Muscle of leg (tissue), 11 donors: ENCODE data around the gene PCNX4. TPM values are rescaled to one million over a fixed set of nuclear protein-coding genes. Genes with fewer than 3 reads are reported as not detected.

Experiments
- DNase-seq: peaks from one replicate; pipeline ENCODE4 v3.0.0; 2013
- H3K27ac ChIP-seq: one replicate; pipeline ENCODE4 v1.5.1; 2013; ENCODE audit warnings: mild to moderate bottlenecking, low read length, control low read depth
- H3K27me3 ChIP-seq: one replicate; pipeline ENCODE4 v1.6.1; 2013; ENCODE audit warnings: low read length; ENCODE audit not compliant: control insufficient read depth, insufficient read depth
- H3K36me3 ChIP-seq: one replicate; pipeline ENCODE4 v1.6.1; 2013; ENCODE audit warnings: low read length; ENCODE audit not compliant: control insufficient read depth, insufficient read depth
- H3K4me1 ChIP-seq: one replicate; pipeline ENCODE4 v1.6.1; 2013; ENCODE audit warnings: low read length; ENCODE audit not compliant: control insufficient read depth, insufficient read depth
- H3K4me3 ChIP-seq: one replicate; pipeline ENCODE4 v1.5.1; 2013; ENCODE audit warnings: low read length, control low read depth
- H3K9me3 ChIP-seq: replicated peaks from 2 replicates; pipeline ENCODE4 v1.6.1; 2013; ENCODE audit warnings: low read depth, low read length; ENCODE audit not compliant: control insufficient read depth
- WGBS: methylation state at CpG from one replicate; pipeline ENCODE4 v1.1.5; 2013; ENCODE audit warnings: missing lambda C conversion rate; ENCODE audit not compliant: insufficient coverage; 5-methylcytosine and 5-hydroxymethylcytosine counted together
- polyA plus RNA-seq, 8 donors: library from polyadenylated mRNA; unstranded; fragments of 120-200 nt; gene quantifications; one replicate each; pipeline versions ENCODE4 v1.2.1 to v1.2.3, GENCODE V29; 2013; ENCODE audit warnings: inconsistent platforms in 1 of 8, low replicate concordance in 1 of 8; ENCODE audit not compliant: insufficient read length in 8 of 8, insufficient read depth in 1 of 8
- total RNA-seq: library from RNA; stranded (reverse); fragments of 120-200 nt; gene quantifications from one replicate; pipeline ENCODE4 v1.2.4, GENCODE V29; 2013

PCNX4 gene
- total and polyA plus RNA-seq, 9 donors, result 44.5 to 67.3 (median 48.8) TPM

DNA sequence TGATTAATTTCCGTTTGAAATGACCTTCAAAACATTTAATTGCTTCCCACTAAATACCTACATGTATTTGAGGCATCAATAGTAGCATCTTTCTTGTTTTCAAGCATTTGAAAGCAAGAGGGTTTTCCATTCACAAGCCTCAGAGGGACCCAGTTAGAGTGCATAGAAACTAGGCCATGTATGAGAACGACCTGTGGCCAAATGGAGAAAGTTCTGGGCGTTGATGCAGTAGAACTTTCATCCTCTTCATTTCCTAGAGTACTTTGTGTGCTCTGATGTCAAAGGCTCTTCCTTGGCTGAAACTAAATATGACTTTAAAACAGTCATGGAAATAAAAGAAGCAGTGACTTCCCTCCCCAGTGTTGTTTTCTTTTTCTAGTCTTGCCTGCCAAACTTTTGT is 74.4 kb downstream of the PCNX4 start:
- H3K27me3 ChIP-seq, result peaks cover 2% of the 10 kb centered on the region
- H3K4me3 ChIP-seq, result no peak overlapping the region
- WGBS, result no CpG with 5 or more reads among the region's 3 CpGs

DNA sequence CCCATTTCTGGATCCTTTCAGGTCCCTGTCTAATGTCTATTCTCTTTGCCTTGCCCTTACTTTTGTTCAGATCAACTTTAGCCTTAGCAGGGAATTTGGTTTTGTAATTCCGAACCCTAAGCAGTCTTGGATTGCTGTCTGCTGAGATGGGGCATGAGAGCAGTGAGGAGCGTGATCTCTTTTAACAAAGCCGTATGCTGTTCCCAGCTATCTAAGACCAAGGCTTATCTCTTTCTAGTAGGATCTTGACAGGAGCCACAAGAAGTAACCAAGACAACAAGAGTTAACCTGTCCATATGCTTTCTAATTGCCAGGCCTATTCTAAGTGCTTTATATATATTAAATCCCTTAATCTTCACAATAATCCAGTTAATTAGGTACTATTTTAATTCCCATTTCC is 78.0 kb downstream of the PCNX4 start:
- WGBS, result no CpG with 5 or more reads among the region's 3 CpGs
- DNase-seq, result no peak
- H3K36me3 ChIP-seq, result no peaks in the 10 kb centered on the region
- H3K9me3 ChIP-seq, result no peaks in the 10 kb centered on the region
- no peak overlapping the region for H3K27ac ChIP-seq
- H3K4me3 ChIP-seq, result no peak overlapping the region
- H3K27me3 ChIP-seq, result peaks cover 2% of the 10 kb centered on the region
- H3K4me1 ChIP-seq, result peaks cover 3% of the 10 kb centered on the region

More for the DNA sequence above, 74.4 kb downstream of the PCNX4 start:
- Histone ChIP-seq H3K27ac (peak overlapping the region; percentile 48), H3K4me1 (peaks cover 10% of the 10 kb centered on the region), H3K9me3 (no peaks in the 10 kb centered on the region), H3K36me3 (no peaks in the 10 kb centered on the region)
- no peak for DNase-seq

DNA sequence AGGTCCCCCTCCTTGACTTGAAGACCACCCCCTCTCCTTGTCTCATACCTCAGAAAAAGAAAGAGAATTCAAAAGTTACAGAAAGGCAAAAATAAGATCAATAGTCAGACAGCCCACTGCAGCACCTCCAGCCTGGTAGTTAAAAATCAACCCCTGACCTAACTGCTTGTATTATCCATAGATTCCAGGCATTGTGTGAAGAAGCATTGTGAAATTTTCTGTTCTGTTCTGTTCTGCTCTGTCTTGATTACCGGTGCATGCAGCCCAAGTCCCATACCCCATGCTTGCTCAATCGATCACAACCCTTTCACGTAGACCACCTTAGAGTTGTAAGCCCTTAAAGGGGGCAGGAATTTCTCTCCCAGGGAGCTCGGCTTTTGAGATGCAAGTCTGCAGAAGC is 79.2 kb downstream of the PCNX4 start:
- H3K27ac ChIP-seq, result no peak overlapping the region
- peaks cover 2% of the 10 kb centered on the region for H3K27me3 ChIP-seq
- H3K4me1 ChIP-seq, result no peaks in the 10 kb centered on the region
- 78% methylated on average over 3 of the region's 4 CpGs for WGBS
- no peaks in the 10 kb centered on the region for H3K9me3 ChIP-seq
- H3K36me3 ChIP-seq, result no peaks in the 10 kb centered on the region
- no peak overlapping the region for H3K4me3 ChIP-seq
- no peak for DNase-seq

DNA sequence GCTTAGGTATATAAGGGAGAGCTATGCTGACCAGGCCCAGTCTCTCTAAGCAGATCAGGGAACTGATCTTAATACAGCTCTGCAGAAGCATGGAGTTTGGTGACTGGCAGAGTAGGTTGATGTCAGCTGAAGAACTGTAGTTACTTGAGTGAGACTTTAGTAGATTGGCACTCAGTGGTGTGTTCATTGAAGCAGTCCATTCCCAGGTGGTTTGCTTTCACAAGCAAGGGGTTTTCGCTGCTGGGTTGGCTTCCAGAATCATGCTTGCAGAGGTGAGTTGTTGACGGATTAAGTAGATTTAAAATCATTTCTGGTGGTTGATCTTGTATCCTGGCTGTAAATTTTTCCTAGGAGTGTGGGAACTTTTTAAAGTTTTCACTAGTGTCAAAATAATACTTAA is 80.0 kb downstream of the PCNX4 start:
- no peaks in the 10 kb centered on the region for H3K4me1 ChIP-seq
- WGBS, result no CpG with 5 or more reads among the region's 2 CpGs
- no peak overlapping the region for H3K4me3 ChIP-seq
- no peak for DNase-seq
- no peak overlapping the region for H3K27ac ChIP-seq
- H3K9me3 ChIP-seq, result no peaks in the 10 kb centered on the region
- no peaks in the 10 kb centered on the region for H3K36me3 ChIP-seq
- H3K27me3 ChIP-seq, result peaks cover 2% of the 10 kb centered on the region

DNA sequence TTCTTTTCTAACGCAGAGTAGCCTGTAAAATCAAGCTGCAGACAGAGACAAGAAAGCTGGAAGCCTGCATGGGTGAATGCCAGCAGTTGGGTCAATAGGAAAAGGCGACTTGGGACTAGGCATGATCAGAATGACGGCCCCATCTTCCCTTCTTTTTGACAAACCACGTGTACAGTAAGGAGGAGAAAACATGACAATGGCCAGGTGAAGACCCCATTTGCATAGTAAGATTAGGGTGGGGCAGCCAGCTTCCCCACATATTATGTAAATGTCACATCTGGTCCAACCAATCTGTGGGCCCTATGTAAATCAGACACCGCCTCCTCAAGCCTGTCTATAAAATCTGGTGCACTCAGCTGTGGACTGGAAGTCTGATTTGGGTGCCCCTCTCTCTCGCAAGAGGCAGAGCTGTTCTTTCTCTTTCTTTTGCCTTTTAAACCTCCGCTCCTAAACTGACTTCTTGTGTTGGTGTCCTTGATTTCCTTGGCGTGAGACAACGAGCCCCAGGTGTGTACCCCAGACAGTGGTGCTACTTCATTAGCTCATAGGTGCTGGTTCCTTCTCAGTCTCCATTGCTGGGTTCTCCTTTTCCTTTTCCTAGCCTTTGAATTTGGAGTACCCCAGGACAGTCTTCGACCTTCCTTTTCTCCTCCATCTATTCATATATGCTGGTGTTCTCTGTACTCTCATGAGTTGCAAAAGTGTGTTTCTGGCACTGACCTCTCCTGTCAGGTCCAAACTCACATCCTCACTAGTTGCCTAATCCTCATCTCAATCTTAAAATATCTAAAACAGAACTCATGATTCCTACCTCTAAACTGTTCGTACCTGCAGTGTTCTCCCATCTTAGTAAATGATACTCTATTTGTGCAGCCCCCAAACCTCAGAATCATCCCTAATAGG is 82.9 kb downstream of the PCNX4 start:
- Histone ChIP-seq H3K4me3 (no peak overlapping the region), H3K36me3 (no peaks in the 10 kb centered on the region), H3K9me3 (no peaks in the 10 kb centered on the region), H3K27me3 (no peaks in the 10 kb centered on the region), H3K4me1 (no peaks in the 10 kb centered on the region), H3K27ac (no peak overlapping the region)
- no peak for DNase-seq
- 88% methylated on average over 6 of the region's 11 CpGs for WGBS

DNA sequence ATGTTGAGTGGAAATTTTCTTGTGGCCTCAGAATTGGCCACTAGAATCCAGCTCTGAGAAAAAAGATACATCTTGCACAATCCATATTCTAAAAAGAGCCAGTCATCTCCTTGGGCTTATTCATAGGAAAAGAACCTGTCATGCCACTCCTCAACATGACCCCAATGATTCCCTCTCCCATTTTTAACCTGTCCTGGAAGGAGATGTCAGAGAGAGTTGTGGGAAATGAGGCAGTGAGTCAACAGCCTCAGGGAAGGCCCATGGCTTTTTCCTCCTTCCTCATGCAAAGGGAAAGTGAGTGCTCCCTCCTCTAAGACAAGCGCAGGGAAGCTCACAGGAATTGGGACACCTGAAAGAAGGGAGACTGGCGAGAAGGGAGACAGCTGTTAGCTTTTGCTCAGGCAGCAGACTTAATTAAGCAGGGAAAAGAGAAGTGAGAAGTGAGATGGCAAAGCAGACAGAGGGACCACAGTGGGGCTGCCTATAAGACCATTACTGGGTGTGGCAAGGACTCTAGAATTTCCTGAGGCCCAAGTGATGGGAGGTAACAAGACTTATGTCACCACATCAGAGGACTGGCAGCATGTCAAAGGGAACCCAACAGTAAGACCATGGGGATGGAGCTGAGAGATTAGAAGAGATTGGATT is 83.7 kb downstream of the PCNX4 start:
- WGBS, result 86% methylated on average over 2 of the region's 2 CpGs
- Histone ChIP-seq H3K36me3 (no peaks in the 10 kb centered on the region), H3K4me3 (no peak overlapping the region), H3K4me1 (no peaks in the 10 kb centered on the region), H3K9me3 (no peaks in the 10 kb centered on the region), H3K27ac (no peak overlapping the region), H3K27me3 (no peaks in the 10 kb centered on the region)
- DNase-seq, result no peak

DNA sequence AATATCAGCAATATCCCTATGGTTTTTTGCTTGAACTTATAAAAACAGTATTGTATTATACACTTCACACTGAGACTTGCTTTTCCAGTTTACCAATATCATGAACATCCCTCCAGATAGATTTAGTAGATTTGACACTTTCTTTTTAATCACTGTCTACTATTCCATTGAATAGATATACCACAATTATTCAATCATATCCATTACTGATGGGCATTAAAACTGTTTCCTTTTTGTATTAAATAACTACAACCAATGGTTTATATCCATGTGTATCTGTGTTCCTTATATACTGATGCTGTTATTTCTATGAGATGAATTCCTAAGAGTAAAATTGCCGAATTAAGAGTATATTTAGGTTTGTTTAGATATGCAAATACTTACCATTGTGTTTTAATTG is 86.4 kb downstream of the PCNX4 start:
- Histone ChIP-seq H3K4me1 (no peaks in the 10 kb centered on the region), H3K4me3 (no peak overlapping the region), H3K27ac (no peak overlapping the region), H3K36me3 (no peaks in the 10 kb centered on the region), H3K27me3 (no peaks in the 10 kb centered on the region), H3K9me3 (no peaks in the 10 kb centered on the region)
- WGBS, result no CpG with 5 or more reads among the region's 1 CpG
- no peak for DNase-seq

DNA sequence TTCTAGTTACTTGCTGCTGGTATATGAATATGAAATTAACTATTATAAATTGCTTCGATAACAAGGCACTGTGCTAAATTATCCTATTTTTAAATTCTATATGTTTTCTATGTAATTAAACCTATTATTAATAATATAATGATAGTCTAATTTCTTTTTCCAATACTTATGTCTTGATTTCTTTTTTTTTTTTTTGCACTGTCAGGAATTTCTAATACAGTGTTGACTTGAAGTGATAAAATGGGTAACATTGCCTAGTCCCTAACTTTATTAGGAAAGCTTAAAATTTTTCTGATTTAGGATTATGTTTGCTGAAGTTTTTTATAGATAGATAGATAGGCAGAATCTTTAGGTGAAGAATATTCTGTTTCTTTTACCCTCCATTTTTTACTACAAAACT is 87.1 kb downstream of the PCNX4 start:
- Histone ChIP-seq H3K4me1 (no peaks in the 10 kb centered on the region), H3K27me3 (no peaks in the 10 kb centered on the region), H3K9me3 (no peaks in the 10 kb centered on the region), H3K36me3 (no peaks in the 10 kb centered on the region), H3K27ac (no peak overlapping the region), H3K4me3 (no peak overlapping the region)
- no CpG with 5 or more reads among the region's 1 CpG for WGBS
- no peak for DNase-seq

DNA sequence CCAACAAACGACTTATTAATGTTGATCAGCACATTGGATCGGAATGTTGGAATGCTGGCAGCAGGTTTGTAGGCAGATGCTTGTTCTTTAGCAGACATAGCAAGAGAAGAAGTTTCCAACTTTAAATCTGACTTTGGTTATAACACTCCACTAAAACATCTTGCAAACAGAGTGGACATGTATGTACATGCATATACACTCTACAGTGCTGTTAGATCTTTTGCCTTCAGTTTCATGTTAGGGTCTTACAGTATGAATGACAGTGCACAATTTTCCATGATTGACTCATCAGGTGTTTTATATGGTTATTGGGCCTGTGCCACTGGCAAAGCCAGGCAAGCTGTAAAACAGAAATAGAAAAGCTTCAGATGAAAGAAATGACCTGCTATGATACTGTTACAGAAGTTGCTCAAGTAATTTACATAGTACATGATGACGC is 87.7 kb downstream of the PCNX4 start:
- DNase-seq, result peak; percentile 57
- Histone ChIP-seq H3K27ac (peak overlapping the region; percentile 32), H3K27me3 (no peaks in the 10 kb centered on the region), H3K4me3 (no peak overlapping the region), H3K4me1 (no peaks in the 10 kb centered on the region), H3K9me3 (no peaks in the 10 kb centered on the region), H3K36me3 (no peaks in the 10 kb centered on the region)
- 80% methylated on average over 1 of the region's 3 CpGs for WGBS

DNA sequence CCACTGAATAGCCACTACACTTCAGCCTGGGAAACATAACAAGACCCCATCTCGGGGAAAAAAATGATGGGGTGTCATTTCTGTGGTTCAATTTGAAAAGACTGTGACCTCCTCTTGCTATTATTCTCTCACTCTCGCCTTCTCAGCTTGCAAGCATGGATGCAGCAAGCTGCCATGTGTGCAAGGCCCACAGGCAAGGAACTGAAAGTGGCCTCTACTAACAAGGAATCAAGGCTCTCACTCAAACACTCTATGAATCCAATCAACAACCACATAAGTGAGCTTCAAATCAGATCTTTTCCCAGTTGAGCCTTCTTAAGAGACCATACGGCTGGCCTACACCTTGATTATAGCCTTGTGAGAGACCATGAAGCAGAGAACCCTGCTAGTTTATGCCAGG is 91.4 kb downstream of the PCNX4 start:
- WGBS, result 100% methylated on average over 1 of the region's 3 CpGs
- Histone ChIP-seq H3K9me3 (no peaks in the 10 kb centered on the region), H3K4me3 (no peak overlapping the region), H3K36me3 (no peaks in the 10 kb centered on the region), H3K4me1 (no peaks in the 10 kb centered on the region), H3K27ac (no peak overlapping the region), H3K27me3 (no peaks in the 10 kb centered on the region)
- no peak for DNase-seq
